Kasumi-1 (cell line): ENCODE measurements around the gene LRRC57.
A peak's percentile ranks its signal among the peaks of the same experiment; 100 is the strongest.
"Not testable (repeated sequence)": the region's sequence is repeated elsewhere in the genome, so short reads cannot be mapped to it uniquely, and the experiment has no call there.

Source experiments
- DNase-seq, 2 experiments: peaks; one replicate each; lab custom pipeline; 2025; lab: John Stamatoyannopoulos, UW

Gene LRRC57

DNA sequence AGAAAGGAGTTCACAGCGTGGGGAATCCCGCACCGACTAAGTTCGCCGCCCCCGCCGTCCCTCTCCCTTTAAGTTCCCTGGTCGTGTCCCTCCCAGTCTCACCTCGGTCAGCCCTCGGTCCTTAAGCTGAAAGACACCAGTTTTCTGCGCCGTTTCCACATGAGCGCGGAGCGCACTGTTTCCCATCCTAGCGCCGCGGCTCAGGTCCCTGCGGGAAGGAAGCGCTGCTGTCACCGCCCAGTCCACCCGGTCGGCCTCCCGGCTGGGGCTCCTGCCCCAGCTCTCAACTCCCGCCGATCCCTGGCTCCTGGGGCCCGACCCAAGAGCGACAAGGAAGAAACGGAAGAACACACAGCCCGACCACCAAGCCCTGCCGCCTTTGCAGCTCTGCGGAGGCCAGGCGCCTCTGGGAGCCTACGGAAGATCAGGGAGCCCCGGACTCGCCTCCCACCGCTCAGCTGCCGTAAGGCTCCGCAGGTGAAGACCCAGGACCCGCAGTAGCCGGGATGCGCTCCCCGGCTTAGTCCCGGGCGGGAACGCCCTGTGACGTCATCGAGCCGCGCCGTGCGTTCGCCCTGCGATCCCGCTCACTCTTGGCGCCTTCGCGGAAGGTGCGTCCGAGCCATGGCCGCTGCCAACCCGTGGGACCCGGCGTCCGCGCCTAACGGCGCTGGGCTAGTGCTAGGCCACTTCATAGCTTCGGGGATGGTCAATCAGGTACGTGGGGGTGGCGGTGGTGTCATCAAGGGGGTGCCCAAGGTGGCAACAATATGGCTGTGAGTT is at the start of gene LRRC57, which contains the start of gene HAUS2:
LRRC57 (minus strand) TSS at position 545 of the 783 bp plus-strand sequence; CDS start at position 186, 359 bp downstream.
HAUS2 (plus strand) TSS at position 590 of the 783 bp plus-strand sequence; CDS start at position 625, 35 bp downstream.
- DNase-seq: peak; percentile 38 to 44

DNA sequence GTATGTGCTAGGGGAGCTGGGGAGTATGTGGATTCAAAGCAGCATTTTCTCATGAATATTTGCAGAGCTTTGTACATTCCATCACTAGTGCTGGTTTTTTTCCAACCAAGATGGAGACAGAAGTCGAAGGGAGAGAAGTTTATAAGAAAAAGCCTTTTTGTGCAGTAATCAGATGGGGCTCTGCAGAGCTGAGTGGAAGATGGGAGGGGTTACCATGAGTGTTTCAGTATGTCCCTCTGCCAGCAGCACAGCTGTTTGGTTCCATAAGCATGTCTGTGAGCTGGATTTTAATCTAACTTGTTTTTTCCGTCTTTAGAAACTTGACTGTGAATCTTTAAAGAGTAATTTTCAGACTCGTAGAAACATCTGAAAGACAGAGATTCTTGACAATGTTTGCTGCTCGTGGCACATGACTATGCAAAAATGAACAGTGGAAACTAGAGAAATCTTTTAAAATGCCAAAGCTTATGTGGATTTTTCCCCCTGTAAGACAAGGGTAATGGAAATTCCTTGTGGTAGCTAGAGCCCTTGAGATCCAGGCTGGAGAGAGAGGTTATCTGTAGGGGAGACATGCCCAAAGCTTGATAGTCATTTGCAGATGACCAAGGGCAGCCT is 47.1 kb upstream of the LRRC57 start:
- no peak for DNase-seq

DNA sequence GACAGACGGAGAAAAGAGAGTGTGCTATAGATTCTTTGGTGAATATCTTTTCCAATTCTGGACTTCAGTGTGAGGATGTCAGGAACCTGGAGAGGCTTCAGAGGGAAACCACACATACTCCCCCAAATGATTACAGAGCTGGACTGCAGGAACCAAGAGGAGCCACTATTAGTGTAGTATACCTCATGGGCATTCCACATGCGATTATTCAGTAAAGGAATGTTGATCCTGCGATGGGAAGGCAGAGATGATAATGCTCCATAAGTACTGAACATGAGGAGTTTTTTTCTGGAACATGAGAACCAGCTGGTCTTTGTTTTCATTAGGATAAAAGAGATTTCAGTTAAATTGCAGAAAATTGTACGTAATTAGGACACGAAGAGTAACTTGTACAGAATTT is 45.5 kb upstream of the LRRC57 start:
- no peak for DNase-seq

DNA sequence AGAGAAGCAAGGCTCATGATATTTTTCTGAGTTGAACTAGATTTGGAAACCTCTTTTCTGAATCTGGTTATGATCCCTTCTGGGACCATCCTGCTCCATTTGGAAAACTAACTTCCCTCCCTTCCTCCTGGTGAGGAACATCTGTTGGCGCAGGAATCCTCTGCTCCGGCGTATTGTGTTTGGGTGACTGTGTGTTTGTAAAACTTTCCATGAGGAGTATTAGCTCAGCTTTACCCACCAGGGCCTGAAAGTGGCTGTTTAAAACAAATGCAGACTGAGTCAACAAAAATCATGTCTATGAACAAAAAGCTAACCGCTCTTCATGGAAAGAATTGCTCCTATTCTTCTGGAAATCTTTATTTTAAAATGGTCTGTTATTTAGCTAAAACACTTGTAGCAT is 44.5 kb upstream of the LRRC57 start:
- DNase-seq: no peak

DNA sequence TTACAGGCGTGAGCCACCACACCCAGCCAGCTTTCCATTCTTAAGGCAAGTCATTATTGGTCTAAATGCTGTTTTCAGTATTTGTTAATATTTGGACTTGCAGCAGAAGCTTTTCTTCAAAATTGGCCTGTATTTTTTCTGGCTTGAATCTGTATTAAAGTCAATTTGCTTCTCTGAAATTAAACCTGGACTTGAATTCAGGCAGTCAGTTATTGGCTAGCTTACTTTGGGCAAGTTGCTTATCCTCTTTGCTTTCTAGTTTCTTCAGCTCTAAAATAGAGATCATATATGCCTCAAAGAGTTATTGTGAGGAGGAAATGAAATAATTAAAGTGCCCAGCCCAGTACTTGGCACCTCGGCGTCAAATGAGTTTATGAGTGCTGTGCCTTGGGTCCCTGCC is 44.1 kb upstream of the LRRC57 start:
- DNase-seq: no peak

DNA sequence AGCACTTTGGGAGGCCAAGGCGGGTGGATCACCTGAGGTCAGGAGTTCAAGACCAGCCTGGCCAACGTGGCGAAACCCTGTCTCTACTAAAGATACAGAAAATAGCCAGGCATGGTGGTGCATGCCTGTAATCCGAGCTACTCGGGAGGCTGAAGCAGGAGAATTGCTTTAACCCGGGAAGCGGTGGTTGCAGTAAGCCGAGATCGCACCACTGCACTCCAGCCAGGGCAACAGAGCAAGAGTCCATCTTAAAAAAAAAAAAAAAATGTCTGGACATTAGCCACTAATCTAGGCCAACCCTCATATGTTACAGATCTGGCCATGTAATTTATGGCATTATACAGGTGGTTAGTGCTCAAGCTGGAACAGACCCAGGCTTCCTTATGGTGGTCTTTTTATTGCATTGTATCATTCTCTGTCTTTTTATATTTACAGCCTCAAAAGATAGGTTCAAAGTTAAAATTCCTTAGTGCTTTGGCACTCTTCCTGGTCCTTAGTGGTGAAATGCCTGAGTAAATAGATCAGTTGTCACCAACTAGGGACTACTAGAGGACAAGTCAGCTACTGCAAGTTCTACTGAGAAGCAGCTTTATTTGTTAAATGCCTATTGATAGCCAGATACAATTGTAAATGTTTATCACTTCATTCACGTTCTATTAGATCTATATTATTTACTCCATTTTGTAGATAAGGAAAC is 42.8 kb upstream of the LRRC57 start:
- DNase-seq: peak; percentile 51 to 54

DNA sequence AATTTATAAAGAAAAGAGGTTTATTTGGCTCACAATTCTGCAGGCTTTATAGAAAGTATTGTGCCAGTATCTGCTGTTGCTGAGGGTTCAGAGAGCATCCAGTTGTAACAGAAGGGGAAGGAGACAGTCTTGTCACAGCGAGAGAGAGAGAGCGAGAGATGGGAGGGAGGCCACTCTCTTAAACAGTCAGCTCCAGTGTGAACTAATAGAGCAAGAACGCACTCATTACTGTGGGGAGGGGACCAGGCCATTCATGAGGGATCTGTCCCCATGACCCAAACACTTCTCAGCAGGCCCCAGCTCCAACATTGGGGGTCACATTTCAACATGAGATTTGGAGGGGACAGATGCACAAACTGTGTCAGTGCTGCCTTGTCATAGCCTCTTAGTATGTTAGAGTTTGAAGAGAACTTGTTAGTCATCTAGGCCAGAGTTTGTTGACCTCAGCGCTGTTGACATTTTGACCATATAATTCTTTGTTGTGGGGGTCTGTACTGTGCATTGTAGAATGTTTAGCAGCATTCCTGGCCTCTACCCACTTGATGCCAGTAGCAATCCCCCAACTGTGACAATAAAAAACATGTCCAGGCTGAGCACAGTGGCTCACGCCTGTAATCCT is 42.1 kb upstream of the LRRC57 start:
- no peak for DNase-seq

DNA sequence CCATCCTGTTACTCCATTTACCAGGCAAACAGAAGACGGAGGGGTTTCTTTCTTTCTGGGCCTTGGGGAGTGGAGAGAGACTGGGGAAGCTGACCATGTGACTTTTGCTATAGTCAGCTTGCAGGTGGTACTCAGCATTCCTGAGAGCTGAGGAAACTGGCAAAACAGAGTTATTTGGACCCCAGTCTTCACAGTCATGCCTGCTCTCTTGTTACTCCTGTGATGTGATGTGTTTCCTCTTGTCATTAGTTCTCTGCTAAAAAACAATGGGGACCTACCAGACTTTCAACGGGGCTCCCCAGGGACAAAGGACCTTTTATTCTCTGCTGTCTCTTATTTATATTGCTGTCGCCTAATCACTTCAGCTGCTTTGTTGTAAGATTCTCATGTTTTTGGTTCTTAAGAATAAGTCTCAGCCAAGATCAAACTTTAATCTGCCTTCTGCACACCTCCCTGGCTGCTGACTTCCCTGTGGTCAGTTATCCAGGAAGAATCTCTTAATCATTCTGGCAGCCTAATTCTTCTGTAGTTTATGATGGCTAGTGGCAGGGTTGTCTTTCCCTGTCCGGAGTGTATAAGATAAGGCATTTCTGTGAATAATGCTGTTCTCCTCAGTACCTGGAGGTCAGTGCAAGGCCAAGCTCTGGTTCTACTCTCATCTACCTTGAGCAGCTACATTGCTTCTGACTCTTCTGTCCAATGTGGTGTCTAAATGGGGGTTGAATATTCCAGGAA is 35.6 kb upstream of the LRRC57 start:
- DNase-seq: no peak

DNA sequence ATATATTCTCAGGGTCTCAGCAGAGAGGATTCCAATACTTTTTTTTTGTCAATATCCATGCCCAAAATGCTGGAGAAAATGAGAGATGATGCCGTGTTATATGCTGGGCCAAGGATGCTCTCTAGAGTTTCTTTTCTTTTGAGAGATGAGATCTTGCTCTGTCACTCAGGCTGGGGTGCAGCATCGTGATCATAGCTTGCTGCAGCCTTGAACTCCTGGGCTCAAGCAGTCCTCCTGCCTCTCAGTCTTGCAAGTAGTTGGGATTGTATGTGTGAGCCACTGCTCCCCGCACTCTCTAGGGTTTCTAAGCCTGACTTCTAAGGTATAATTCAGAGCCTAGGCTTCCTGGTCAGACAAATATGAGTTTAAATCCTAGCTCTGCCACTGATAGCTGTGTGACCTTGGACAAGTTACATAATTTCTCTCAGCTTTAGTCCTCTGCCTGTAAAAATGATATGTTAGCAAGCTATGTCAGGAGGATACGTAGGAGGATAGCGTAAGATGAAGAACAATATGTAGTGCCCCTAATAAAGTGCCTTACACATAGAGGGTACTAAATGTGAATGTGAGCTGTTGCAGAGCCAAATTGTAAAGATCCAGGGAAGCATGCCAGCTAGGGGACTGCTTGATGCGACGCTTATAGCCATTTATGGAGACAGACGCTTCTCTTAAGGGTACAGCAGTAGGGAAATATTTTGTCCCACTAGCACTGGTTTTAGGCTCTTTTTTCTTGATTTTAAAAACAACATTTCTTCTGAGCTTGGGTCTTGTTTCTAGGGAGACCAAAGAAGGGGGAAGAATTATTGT is 34.2 kb upstream of the LRRC57 start:
- DNase-seq: no peak

DNA sequence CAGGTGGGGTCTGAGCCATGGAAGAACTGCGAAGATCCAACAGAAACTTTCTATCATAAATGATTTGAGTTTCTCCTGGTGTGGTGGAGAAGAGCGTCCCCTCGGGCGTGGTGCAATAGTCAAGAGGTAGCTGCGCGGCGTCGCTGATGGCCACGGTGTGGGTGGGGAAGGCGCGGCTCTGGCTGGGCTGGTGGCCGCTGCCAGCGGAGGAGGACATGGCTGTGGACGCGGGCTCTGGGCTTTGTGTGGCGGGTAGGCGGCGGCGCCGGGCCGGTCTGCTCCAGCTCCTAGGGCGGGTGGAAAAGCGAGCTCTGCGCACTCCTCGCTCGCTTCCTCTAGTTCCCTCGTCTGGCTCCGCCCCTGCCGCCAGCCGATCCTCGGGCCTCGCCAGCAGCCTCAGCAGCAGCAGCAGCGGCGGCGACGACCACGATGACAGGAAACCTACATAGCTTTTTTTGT is 32.7 kb upstream of the LRRC57 start:
- DNase-seq: peak; percentile 47 to 73

DNA sequence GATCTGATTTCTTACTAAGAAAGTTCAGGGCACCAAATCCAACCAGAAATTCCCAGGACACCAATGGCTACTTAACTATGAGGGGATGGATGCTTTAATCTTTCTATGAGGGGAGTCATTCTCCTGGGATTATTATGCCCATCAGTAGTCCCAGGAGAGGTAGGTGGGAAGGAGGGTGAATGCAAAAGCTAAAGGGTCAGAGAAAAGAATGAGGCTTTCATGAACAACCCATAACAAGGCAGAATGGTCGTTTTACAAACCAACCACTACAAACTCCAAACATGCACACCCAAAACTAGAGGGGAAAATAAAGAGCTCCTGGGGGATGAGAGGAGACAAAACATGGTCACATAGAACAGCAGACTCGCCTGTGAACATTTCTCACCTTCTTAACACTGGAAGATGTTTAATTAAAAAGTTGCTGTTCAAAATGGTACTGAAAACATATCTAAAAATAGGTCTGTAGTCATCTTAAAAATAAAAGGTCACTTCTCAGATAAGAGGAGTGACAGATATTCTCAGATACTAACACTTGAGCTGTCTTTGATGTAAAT is 30.5 kb upstream of the LRRC57 start:
- no peak for DNase-seq

DNA sequence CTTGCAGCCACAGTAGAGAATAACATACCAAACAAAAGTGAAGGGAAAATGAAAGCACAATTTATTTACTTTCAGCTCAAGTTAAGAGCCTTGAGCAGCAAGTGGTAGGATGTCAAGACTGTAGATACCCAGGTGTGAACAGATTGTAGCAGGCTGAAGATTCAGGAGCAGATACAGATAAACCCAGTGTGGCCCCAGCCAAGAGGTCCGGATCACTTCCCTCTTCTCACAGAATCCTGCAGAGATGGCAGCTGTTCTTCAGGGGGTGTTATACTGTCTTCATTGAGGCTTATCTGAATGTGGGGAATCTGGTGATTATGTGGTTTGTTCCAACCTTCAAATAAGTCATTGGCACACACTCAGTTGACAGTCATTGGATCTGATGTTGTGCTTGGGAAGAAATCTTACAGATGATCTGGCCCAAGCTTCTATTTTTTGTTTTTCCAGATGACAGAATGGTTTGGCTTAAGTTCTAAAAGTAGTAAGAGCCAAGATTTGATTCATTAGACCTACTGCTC is 29.0 kb upstream of the LRRC57 start:
- DNase-seq: no peak

DNA sequence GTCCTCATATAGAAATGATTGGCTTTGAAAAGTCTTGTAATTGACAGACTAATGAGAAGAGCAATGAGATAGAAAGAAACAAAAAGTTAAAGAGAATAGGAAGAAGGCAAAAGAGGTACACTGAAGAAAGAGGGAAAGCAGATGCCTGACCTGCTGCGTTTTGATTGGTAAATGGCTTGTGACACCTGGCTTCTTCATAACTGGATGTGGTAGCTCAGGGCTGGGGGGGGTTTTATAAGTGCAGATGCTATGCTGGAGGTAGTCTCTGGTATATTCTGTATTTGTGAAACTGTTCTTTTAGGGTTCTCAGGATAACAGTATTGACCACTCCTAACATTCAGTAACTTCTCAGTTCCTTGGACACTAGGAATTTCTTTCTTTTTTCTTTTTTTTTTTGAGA is 28.2 kb upstream of the LRRC57 start:
- DNase-seq: no peak

DNA sequence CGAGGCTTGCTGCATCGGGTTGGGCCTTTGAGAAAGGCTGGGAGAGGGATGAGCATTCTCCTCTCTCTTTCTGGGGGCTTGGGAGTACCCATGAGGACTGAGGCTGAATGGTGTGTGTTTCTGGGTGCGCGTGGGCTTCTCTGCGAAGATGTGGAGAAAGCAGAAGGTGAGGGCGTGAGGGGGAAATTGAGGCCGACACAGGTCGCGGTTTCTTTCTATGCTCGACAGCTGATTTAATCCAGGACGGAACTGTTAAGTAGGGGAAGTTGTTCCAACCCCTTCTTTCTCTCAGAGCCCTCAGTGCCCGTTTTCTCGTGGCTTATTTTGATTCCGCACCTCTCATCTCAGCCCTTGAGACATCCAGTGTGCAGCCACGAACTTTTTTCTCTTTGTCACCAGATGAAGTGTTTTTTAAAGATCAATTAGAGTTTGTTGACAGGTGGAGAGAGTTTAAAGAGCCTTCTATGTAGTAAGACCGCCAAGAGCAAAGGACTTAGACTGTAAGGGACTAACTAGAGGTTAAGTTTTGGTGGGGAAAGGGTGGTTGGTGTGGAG is 27.5 kb upstream of the LRRC57 start:
- DNase-seq: peak in 1 of 2 experiments; percentile 35

DNA sequence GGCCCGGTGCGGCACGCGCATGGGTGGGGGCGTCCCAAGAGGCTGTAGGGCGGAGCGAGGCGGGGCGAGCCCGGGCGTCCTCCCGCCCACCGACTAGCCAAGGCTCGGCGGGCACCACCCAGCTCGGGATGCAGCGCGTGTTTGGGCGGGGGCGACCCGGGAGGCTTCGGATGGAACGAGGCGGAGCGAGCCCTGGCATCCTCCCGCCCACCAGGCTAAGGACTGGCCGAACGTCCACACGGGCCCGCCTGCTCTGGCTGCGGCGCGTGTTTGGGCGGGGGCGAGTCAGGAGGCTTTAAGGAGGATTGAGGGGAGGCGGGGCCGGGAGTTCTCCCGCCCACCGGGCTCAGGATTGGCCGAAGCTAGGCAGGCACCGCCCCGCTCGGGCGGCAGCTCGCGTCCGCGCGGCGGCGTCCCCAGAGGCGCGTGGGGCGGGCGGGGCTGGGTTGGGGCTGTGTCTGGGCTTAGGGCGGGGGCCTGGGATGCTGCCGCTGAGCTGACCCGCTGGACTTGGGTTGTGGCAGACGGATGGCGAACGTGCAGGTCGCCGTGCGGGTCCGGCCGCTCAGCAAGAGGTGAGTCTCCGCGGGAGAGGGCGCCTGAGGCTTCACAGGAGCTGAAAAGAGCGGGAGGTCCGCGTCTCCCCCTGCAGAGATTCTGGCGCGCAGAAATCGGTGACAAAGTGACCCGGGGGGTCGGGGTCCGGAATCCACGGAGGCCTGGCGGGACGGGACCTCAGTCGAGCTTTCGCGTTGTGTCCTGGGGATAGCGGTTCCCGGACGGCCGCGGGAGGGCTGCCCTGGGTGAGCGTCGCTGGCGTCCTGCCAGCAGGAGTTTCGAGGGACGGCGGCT is 26.8 kb upstream of the LRRC57 start, which contains the start of gene STARD9:
STARD9 (plus strand) TSS at position 419 of the 852 bp plus-strand sequence; CDS start at position 529, 110 bp downstream.
- DNase-seq: peak; percentile 82 to 83

DNA sequence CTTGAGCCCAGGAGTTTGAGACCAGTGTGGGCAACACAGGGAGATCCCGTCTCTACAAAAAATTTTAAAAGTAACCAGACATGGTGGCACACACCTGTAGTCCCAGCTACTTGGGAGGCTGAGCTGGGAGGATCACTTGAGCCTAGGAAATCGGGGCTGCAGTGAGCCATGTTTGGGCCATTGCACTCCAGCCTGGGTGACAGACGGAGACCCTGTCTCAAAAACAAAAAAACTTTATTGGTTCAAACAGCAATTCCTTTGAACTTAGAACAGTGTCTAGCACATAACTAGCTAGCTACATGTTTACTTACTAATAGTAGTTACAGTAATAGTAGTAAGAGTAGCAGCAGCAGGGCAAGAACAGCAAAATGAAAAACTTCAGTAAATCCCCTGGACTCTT is 10.1 kb upstream of the LRRC57 start:
- DNase-seq: no peak

DNA sequence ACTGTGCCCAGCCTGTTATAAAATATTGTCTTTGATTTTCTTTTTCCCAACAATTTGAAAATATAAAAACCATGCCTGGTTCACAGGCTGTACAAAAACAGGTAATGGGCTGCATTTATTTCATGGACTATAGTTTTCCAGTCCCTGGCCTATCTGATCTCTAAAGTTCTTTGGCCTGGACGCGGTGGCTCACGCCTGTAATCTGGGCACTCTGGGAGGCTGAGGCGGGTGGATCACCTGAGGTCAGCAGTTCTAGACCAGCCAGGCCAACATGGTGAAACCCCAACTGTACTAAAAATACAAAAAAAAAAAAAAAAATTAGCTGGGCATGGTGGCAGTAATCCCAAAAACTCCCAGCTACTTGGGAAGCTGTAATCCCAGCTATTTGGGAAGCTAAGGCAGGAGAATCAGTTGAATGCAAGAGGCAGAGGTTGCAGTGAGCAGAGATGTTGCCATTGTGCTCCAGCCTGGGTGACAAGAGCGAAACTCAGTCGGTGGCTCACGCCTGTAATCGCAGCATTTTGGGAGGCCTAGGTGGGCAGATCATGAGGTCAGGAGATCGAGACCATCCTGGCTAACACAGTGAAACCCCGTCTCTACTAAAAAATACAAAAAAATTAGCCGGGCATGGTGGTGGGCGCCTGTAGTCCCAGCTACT is 8.1 kb upstream of the LRRC57 start:
- not testable (repeated sequence) for DNase-seq

DNA sequence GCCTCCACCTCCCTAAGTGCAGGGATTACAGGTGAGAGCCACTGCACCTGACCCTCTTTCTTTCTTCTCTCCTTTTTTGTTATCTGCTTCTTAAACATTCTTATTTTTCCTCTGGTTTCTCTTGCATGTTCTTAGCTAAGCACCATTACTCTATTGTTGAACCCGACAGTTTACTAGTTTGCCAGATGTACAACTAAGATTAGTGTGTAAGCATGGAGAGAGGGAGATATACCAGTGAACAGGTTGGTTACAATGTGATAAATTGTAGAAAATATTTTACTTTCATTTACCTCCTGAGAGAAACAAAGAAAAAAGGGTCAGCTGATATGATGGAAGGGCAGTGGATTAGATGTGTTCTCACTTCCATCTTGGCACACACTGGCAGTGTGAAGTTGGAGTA is 5.0 kb upstream of the LRRC57 start:
- no peak for DNase-seq
